ENCODE data around the gene KNL1.

KNL1 gene

GRCh38 chr15:40618023-40618422 is 24.0 kb downstream of the KNL1 start:
- Histone ChIP-seq H3K4me3 (ENCODE audit: low read length) (no peak overlapping the region), H3K56ac (ENCODE audit: low read length) (no peak overlapping the region), H2AK5ac (ENCODE audit: low read length) (no peak overlapping the region), H3K4me2 (ENCODE audit: low read length) (no peak overlapping the region), H4K5ac (ENCODE audit: low read length) (no peak overlapping the region), H3K36me3 (ENCODE audit: control insufficient read depth, insufficient read depth, low read length) (no peaks in the 10 kb centered on the region), H3K18ac (ENCODE audit: low read length) (no peak overlapping the region), H3K79me1 (ENCODE audit: low read length) (no peaks in the 10 kb centered on the region), H3K27ac (ENCODE audit: low read depth, low read length) (no peak overlapping the region), H3K9ac (ENCODE audit: low read length) (no peak overlapping the region), H3K4me1 (ENCODE audit: control insufficient read depth, low read depth, low read length) (no peaks in the 10 kb centered on the region), H3K23ac (ENCODE audit: low read length) (no peak overlapping the region), H3K79me2 (ENCODE audit: control insufficient read depth, insufficient read depth, low read length) (no peaks in the 10 kb centered on the region), H2BK15ac (replicated peaks; ENCODE audit: low read depth) (no peak overlapping the region), H2BK120ac (ENCODE audit: low read depth, low read length) (no peak overlapping the region), H4K8ac (ENCODE audit: low read depth, low read length) (no peak overlapping the region), H3K27me3 (ENCODE audit: insufficient read depth, low read length, poor library complexity) (no peaks in the 10 kb centered on the region), H3K4ac (ENCODE audit: low read depth, low read length) (no peak overlapping the region), H2BK5ac (ENCODE audit: low read length) (no peak overlapping the region)
- DNase-seq, result no peak
- WGBS (ENCODE audit: extremely low coverage, insufficient coverage, low lambda C conversion rate), result no CpG with 5 or more reads among the region's 2 CpGs

GRCh38 chr15:40618906-40619305 is 24.9 kb downstream of the KNL1 start:
- no peak overlapping the region for H3K56ac ChIP-seq (ENCODE audit: low read length)
- H3K4me1 ChIP-seq (ENCODE audit: control insufficient read depth, low read depth, low read length), result no peaks in the 10 kb centered on the region
- H3K27me3 ChIP-seq (ENCODE audit: insufficient read depth, low read length, poor library complexity), result no peaks in the 10 kb centered on the region
- H3K4ac ChIP-seq (ENCODE audit: low read depth, low read length), result no peak overlapping the region
- no peaks in the 10 kb centered on the region for H3K79me2 ChIP-seq (ENCODE audit: control insufficient read depth, insufficient read depth, low read length)
- H3K27ac ChIP-seq (ENCODE audit: low read depth, low read length), result no peak overlapping the region
- no peak overlapping the region for H3K4me2 ChIP-seq (ENCODE audit: low read length)
- no peak overlapping the region for H3K9ac ChIP-seq (ENCODE audit: low read length)
- DNase-seq, result no peak
- no peak overlapping the region for H4K5ac ChIP-seq (ENCODE audit: low read length)
- H3K23ac ChIP-seq (ENCODE audit: low read length), result no peak overlapping the region
- H3K18ac ChIP-seq (ENCODE audit: low read length), result no peak overlapping the region
- H3K79me1 ChIP-seq (ENCODE audit: low read length), result no peaks in the 10 kb centered on the region
- no peak overlapping the region for H2BK120ac ChIP-seq (ENCODE audit: low read depth, low read length)
- no peak overlapping the region for H2AK5ac ChIP-seq (ENCODE audit: low read length)
- no peak overlapping the region for H3K4me3 ChIP-seq (ENCODE audit: low read length)
- no peak overlapping the region for H2BK5ac ChIP-seq (ENCODE audit: low read length)
- no peak overlapping the region for H2BK15ac ChIP-seq (replicated peaks; ENCODE audit: low read depth)
- H3K36me3 ChIP-seq (ENCODE audit: control insufficient read depth, insufficient read depth, low read length), result no peaks in the 10 kb centered on the region
- H4K8ac ChIP-seq (ENCODE audit: low read depth, low read length), result no peak overlapping the region

GRCh38 chr15:40623361-40623760 is 29.3 kb downstream of the KNL1 start:
- WGBS (ENCODE audit: extremely low coverage, insufficient coverage, low lambda C conversion rate), result no CpG with 5 or more reads among the region's 2 CpGs
- H3K4me1 ChIP-seq (ENCODE audit: control insufficient read depth, low read depth, low read length), result no peaks in the 10 kb centered on the region

GRCh38 chr15:40630313-40630712 is 36.3 kb downstream of the KNL1 start:
- Histone ChIP-seq H3K79me1 (ENCODE audit: low read length) (no peaks in the 10 kb centered on the region), H3K23ac (ENCODE audit: low read length) (no peak overlapping the region), H3K4me2 (ENCODE audit: low read length) (no peak overlapping the region), H2BK5ac (ENCODE audit: low read length) (no peak overlapping the region), H3K4ac (ENCODE audit: low read depth, low read length) (no peak overlapping the region), H3K4me1 (ENCODE audit: control insufficient read depth, low read depth, low read length) (no peaks in the 10 kb centered on the region), H4K8ac (ENCODE audit: low read depth, low read length) (no peak overlapping the region), H3K36me3 (ENCODE audit: control insufficient read depth, insufficient read depth, low read length) (peaks cover 2% of the 10 kb centered on the region), H4K5ac (ENCODE audit: low read length) (no peak overlapping the region), H3K18ac (ENCODE audit: low read length) (no peak overlapping the region), H3K9ac (ENCODE audit: low read length) (no peak overlapping the region), H3K56ac (ENCODE audit: low read length) (no peak overlapping the region), H3K4me3 (ENCODE audit: low read length) (no peak overlapping the region), H2AK5ac (ENCODE audit: low read length) (no peak overlapping the region), H2BK120ac (ENCODE audit: low read depth, low read length) (no peak overlapping the region), H3K27me3 (ENCODE audit: insufficient read depth, low read length, poor library complexity) (no peaks in the 10 kb centered on the region), H3K79me2 (ENCODE audit: control insufficient read depth, insufficient read depth, low read length) (no peaks in the 10 kb centered on the region), H2BK15ac (replicated peaks; ENCODE audit: low read depth) (no peak overlapping the region), H3K27ac (ENCODE audit: low read depth, low read length) (no peak overlapping the region)
- no CpG with 5 or more reads among the region's 2 CpGs for whole genome bisulfite sequencing (ENCODE audit: extremely low coverage, insufficient coverage, low lambda C conversion rate)
- no peak for DNase-seq

More at GRCh38 chr15:40623361-40623760, 29.3 kb downstream of the KNL1 start:
- Histone ChIP-seq H2BK120ac (ENCODE audit: low read depth, low read length) (no peak overlapping the region), H3K4me2 (ENCODE audit: low read length) (no peak overlapping the region), H3K79me2 (ENCODE audit: control insufficient read depth, insufficient read depth, low read length) (no peaks in the 10 kb centered on the region), H3K18ac (ENCODE audit: low read length) (no peak overlapping the region), H3K4me3 (ENCODE audit: low read length) (no peak overlapping the region), H4K5ac (ENCODE audit: low read length) (no peak overlapping the region), H3K4ac (ENCODE audit: low read depth, low read length) (no peak overlapping the region), H2BK5ac (ENCODE audit: low read length) (no peak overlapping the region), H3K56ac (ENCODE audit: low read length) (no peak overlapping the region), H3K36me3 (ENCODE audit: control insufficient read depth, insufficient read depth, low read length) (no peaks in the 10 kb centered on the region), H2BK15ac (replicated peaks; ENCODE audit: low read depth) (no peak overlapping the region), H3K23ac (ENCODE audit: low read length) (no peak overlapping the region), H2AK5ac (ENCODE audit: low read length) (no peak overlapping the region), H3K27me3 (ENCODE audit: insufficient read depth, low read length, poor library complexity) (no peaks in the 10 kb centered on the region), H4K8ac (ENCODE audit: low read depth, low read length) (no peak overlapping the region), H3K9ac (ENCODE audit: low read length) (no peak overlapping the region), H3K27ac (ENCODE audit: low read depth, low read length) (no peak overlapping the region), H3K79me1 (ENCODE audit: low read length) (no peaks in the 10 kb centered on the region)
- DNase-seq, result no peak

GRCh38 chr15:40633178-40633577 is 39.1 kb downstream of the KNL1 start:
- no peak overlapping the region for H2BK15ac ChIP-seq (replicated peaks; ENCODE audit: low read depth)
- H4K8ac ChIP-seq (ENCODE audit: low read depth, low read length), result no peak overlapping the region
- H2BK120ac ChIP-seq (ENCODE audit: low read depth, low read length), result no peak overlapping the region
- no peak overlapping the region for H2BK5ac ChIP-seq (ENCODE audit: low read length)
- no peak overlapping the region for H3K4me3 ChIP-seq (ENCODE audit: low read length)
- H3K4me2 ChIP-seq (ENCODE audit: low read length), result no peak overlapping the region
- no peak for DNase-seq
- H2AK5ac ChIP-seq (ENCODE audit: low read length), result no peak overlapping the region
- no peak overlapping the region for H3K23ac ChIP-seq (ENCODE audit: low read length)
- WGBS (ENCODE audit: extremely low coverage, insufficient coverage, low lambda C conversion rate), result no CpG with 5 or more reads among the region's 9 CpGs
- no peak overlapping the region for H3K56ac ChIP-seq (ENCODE audit: low read length)
- H3K79me2 ChIP-seq (ENCODE audit: control insufficient read depth, insufficient read depth, low read length), result no peaks in the 10 kb centered on the region
- H3K4me1 ChIP-seq (ENCODE audit: control insufficient read depth, low read depth, low read length), result no peaks in the 10 kb centered on the region
- no peak overlapping the region for H3K4ac ChIP-seq (ENCODE audit: low read depth, low read length)
- no peak overlapping the region for H3K9ac ChIP-seq (ENCODE audit: low read length)
- no peaks in the 10 kb centered on the region for H3K27me3 ChIP-seq (ENCODE audit: insufficient read depth, low read length, poor library complexity)
- no peaks in the 10 kb centered on the region for H3K79me1 ChIP-seq (ENCODE audit: low read length)
- H4K5ac ChIP-seq (ENCODE audit: low read length), result no peak overlapping the region
- H3K18ac ChIP-seq (ENCODE audit: low read length), result no peak overlapping the region
- H3K36me3 ChIP-seq (ENCODE audit: control insufficient read depth, insufficient read depth, low read length), result peaks cover 2% of the 10 kb centered on the region
- H3K27ac ChIP-seq (ENCODE audit: low read depth, low read length), result no peak overlapping the region

GRCh38 chr15:40637221-40637745 is 43.2 kb downstream of the KNL1 start:
- no peaks in the 10 kb centered on the region for H3K4me1 ChIP-seq (ENCODE audit: control insufficient read depth, low read depth, low read length)
- no peak overlapping the region for H3K27ac ChIP-seq (ENCODE audit: low read depth, low read length)
- H3K9ac ChIP-seq (ENCODE audit: low read length), result no peak overlapping the region
- no peak overlapping the region for H2BK5ac ChIP-seq (ENCODE audit: low read length)
- no peak overlapping the region for H3K18ac ChIP-seq (ENCODE audit: low read length)
- no peak overlapping the region for H3K56ac ChIP-seq (ENCODE audit: low read length)
- no peak overlapping the region for H3K4me2 ChIP-seq (ENCODE audit: low read length)
- WGBS (ENCODE audit: extremely low coverage, insufficient coverage, low lambda C conversion rate), result no CpG with 5 or more reads among the region's 4 CpGs
- H3K27me3 ChIP-seq (ENCODE audit: insufficient read depth, low read length, poor library complexity), result no peaks in the 10 kb centered on the region
- H3K36me3 ChIP-seq (ENCODE audit: control insufficient read depth, insufficient read depth, low read length), result peaks cover 2% of the 10 kb centered on the region
- H2BK15ac ChIP-seq (replicated peaks; ENCODE audit: low read depth), result no peak overlapping the region
- H3K4ac ChIP-seq (ENCODE audit: low read depth, low read length), result no peak overlapping the region
- no peak overlapping the region for H4K5ac ChIP-seq (ENCODE audit: low read length)
- no peak overlapping the region for H2AK5ac ChIP-seq (ENCODE audit: low read length)
- no peak overlapping the region for H4K8ac ChIP-seq (ENCODE audit: low read depth, low read length)
- no peak overlapping the region for H3K4me3 ChIP-seq (ENCODE audit: low read length)
- no peak overlapping the region for H3K23ac ChIP-seq (ENCODE audit: low read length)
- no peaks in the 10 kb centered on the region for H3K79me2 ChIP-seq (ENCODE audit: control insufficient read depth, insufficient read depth, low read length)
- no peak overlapping the region for H2BK120ac ChIP-seq (ENCODE audit: low read depth, low read length)
- H3K79me1 ChIP-seq (ENCODE audit: low read length), result no peaks in the 10 kb centered on the region
- peak; percentile 6 for DNase-seq

Data from mesendoderm (in vitro differentiated cells).